Stomach (tissue), 9 donors: ENCODE measurements around the gene TENM4. TPM values are rescaled to one million over a fixed set of nuclear protein-coding genes. Genes with fewer than 3 reads are reported as not detected.
"Not testable (repeated sequence)": the region's sequence is repeated elsewhere in the genome, so short reads cannot be mapped to it uniquely, and the experiment has no call there.

Experiments used
- DNase-seq, 2 donors: peaks; one replicate each; pipeline versions ENCODE4 v3.0.0 to v3.0.0-alpha.2; 2013 to 2019
- H3K27ac ChIP-seq, 5 donors: fragments of 200-600 bp in 4 of 5; sonication (generic) in 4 of 5; one replicate each; pipeline ENCODE4 v1.5.1; 2013 to 2019; ENCODE audit warnings: mild to moderate bottlenecking in 1 of 5, moderate library complexity in 1 of 5
- H3K27me3 ChIP-seq, 3 donors: fragments of 200-600 bp; sonication (generic); one replicate each; pipeline ENCODE4 v1.5.1; 2017 to 2019; ENCODE audit warnings: mixed run types in 1 of 3
- H3K36me3 ChIP-seq, 4 donors: fragments of 200-600 bp; sonication (generic); 1 replicate in 3 of 4; 2 replicates in 1 of 4; pipeline ENCODE4 v1.5.1; 2016 to 2019
- H3K4me1 ChIP-seq, 4 donors: fragments of 200-600 bp; sonication (generic); one replicate each; pipeline ENCODE4 v1.5.1; 2016 to 2019
- H3K4me3 ChIP-seq, 4 donors: fragments of 200-600 bp; sonication (generic) in 3 of 4; one replicate each; pipeline ENCODE4 v1.5.1; 2016 to 2019; ENCODE audit warnings: mild to moderate bottlenecking in 1 of 4
- H3K9me3 ChIP-seq, 4 donors: fragments of 200-600 bp; sonication (generic); one replicate each; pipeline ENCODE4 v1.5.1; 2016 to 2019
- CTCF ChIP-seq, 7 experiments: fragments of 450-650 bp in 4 of 7; fragments of 200-600 bp in 3 of 7; sonication (generic) in 3 of 7; IDR thresholded peaks; one replicate each; pipeline ENCODE4 v1.5.1; 2016 to 2019; ENCODE audit warnings: antibody characterized with exemption in 7 of 7, control low read depth in 2 of 7, mild to moderate bottlenecking in 1 of 7
- EP300 ChIP-seq: sonication (generic); formaldehyde crosslinking; IDR thresholded peaks from one replicate; pipeline ENCODE4 v1.6.1; 2017; ENCODE audit warnings: antibody characterized with exemption
- POLR2A ChIP-seq, 4 donors: fragments of 450-650 bp; IDR thresholded peaks; one replicate each; pipeline ENCODE4 v1.6.1; 2016; ENCODE audit warnings: antibody characterized with exemption in 4 of 4, control low read depth in 2 of 4, mild to moderate bottlenecking in 1 of 4, moderate library complexity in 1 of 4
- POLR2AphosphoS5 ChIP-seq, 3 donors: sonication (generic); formaldehyde crosslinking; IDR thresholded peaks; one replicate each; pipeline ENCODE4 v1.6.1; 2016; ENCODE audit warnings: antibody characterized with exemption in 3 of 3
- WGBS, 5 donors: extraction: QIAGEN DNeasy Blood & Tissue Kit in 3 of 5; methylation state at CpG; one replicate each; pipeline versions ENCODE4 v1.1.5 to v1.1.7; 2013 to 2018; 5-methylcytosine and 5-hydroxymethylcytosine counted together
- intact Hi-C: fragments of 100-400 bp; cut with DNase I; formaldehyde crosslinking; loops from one replicate; pipeline ENCODE4 v1.15.1; 2023; ENCODE audit warnings: low total_unique reads
- polyA plus RNA-seq, 3 donors: library from polyadenylated mRNA; stranded (reverse); fragments of 200-250 nt; gene quantifications; one replicate each; pipeline ENCODE4 v1.2.3, GENCODE V29; 2013
- total RNA-seq, 5 donors: library from RNA; depleted of rRNA; stranded (reverse); fragments of >200 nt; gene quantifications; one replicate each; pipeline versions ENCODE4 v1.1.0 to v1.2.3, GENCODE V29; 2014 to 2016
- donor health status: healthy with polysubstance abuse.
- donor health status: Bipolar disorder and iron deficiency.
- donor health status: healthy.

TENM4 gene
- total and polyA plus RNA-seq, 8 donors, result 0.06 to 13.2 (median 0.87) TPM; not detected in 1

DNA sequence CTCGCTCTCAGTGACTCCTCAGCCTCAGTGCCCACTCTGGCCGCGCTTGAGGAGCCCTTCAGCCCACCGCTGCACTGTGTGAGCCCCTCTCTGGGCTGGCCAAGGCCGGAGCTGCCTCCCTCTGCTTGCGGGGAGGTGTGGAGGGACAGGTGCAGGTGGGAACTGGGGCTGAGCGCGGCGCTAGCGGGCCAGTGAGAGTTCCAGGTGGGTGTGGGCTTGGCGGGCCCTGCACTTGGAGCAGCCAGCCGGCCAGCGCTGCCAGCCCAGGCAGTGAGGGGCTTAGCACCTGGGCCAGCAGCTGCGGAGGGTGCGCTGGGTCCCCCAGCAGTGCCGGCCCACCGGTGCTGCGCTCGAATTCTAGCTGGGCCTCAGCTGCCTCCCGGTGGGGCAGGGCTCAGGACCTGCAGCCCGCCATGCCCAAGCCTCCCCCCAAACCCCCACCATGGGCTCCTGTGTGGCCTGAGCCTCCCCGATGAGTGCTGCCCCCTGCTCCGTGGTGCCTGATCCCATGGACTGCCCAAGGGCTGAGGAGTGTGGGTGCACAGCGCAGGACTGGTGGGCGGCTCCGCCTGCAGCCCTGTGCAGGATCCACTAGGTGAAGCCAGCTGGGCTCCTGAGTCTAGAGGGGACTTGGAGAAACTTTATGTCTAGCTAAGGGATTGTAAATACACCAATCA, 802.0 kb downstream of the TENM4 start:
- peaks cover 0 to 2% (median 0%) of the 10 kb centered on the region in 3 donors for H3K27me3 ChIP-seq
- WGBS, 5 donors, result 93 to 98% (median 95%) methylated on average over 9 to 26 of the region's 26 CpGs
- intact Hi-C loops, result no loop called here
- no peak overlapping the region for H3K4me3 ChIP-seq
- no peak overlapping the region for H3K27ac ChIP-seq
- no peak for DNase-seq
- H3K9me3 ChIP-seq, result peaks cover 0 to 4% (median 0%) of the 10 kb centered on the region in 4 donors
- no peaks in the 10 kb centered on the region for H3K4me1 ChIP-seq
- no peak for TF ChIP-seq EP300
- TF ChIP-seq POLR2AphosphoS5 (IDR thresholded peaks at IDR 0.05), result no peak
- H3K36me3 ChIP-seq, result no peaks in the 10 kb centered on the region

DNA sequence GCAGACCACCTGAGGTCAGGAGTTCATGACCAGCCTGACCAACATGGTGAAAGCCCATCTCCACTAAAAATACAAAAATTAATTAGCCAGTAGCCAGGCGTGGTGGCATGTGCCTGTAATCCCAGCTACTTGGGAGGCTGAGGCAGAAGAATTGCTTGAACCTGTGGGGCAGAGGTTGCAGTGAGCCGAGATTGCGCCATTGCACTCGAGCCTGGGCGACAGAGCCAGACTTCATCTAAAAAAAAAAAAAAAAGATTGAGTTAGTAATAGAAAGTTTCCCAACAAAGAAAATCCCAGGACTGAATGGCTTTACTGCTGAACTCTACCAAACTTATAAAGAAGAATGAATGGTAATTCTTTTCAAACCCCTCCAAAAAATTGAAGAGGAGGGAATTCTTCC, 803.3 kb downstream of the TENM4 start:
- H3K27ac ChIP-seq, H3K4me3 ChIP-seq, DNase-seq, intact Hi-C loops, H3K36me3 ChIP-seq, H3K9me3 ChIP-seq, H3K4me1 ChIP-seq, H3K27me3 ChIP-seq: not testable (repeated sequence)
- WGBS, 5 donors, result 90 to 99% (median 93%) methylated on average over 5 of the region's 5 CpGs

GRCh38 chr11:78635814-78636506, 804.9 kb downstream of the TENM4 start:
- Histone ChIP-seq H3K9me3 (peaks cover 0 to 4% (median 3%) of the 10 kb centered on the region in 4 donors), H3K27ac (no peak overlapping the region), H3K36me3 (no peaks in the 10 kb centered on the region), H3K27me3 (peaks cover 0 to 7% (median 0%) of the 10 kb centered on the region in 3 donors), H3K4me3 (no peak overlapping the region), H3K4me1 (no peaks in the 10 kb centered on the region)
- TF ChIP-seq CTCF (IDR thresholded peaks at IDR 0.05), result no peak
- TF ChIP-seq POLR2AphosphoS5 (IDR thresholded peaks at IDR 0.05), result no peak
- no peak for TF ChIP-seq POLR2A (IDR thresholded peaks at IDR 0.05)
- TF ChIP-seq EP300, result no peak
- WGBS, 5 donors, result 97 to 100% (median 100%) methylated on average over 1 of the region's 1 CpG
- intact Hi-C loops, result no loop called here
- no peak for DNase-seq

DNA sequence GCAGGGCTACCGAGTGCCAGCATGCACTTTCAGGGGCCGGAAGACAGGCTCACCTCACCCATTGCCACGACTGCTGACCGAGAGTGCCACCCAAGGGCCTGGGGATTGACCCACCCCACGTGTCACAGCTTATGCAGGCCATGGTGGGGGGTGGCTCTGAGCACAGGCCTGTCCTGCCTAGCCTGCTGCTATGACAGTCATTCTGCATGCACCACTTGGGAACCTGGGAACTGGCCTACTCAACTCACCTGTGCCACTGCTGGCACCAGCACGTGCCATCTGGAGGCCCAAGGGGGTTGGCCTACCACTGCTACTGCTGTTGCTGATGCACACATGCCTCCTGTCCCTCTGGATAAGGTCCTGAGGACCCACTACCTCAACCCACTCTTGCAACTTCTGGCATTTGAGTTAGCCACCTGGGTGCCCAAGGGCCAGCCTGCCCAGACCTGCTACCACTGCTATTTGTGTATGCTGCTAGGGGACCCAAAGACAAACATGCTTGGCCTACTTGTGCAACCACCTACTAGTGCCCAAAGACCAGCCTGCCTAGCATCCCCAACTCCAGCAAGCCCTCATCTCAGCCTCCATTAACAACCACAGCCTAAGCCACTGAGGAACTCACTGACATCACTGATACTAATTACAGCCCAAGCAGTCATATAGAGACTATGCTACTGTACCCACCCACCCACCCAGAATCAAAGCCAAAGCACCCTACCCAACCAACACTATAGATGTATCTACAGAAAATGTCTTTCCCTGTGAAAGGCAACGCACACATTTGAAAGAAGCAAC, 807.1 kb downstream of the TENM4 start:
- H3K4me1 ChIP-seq, result no peaks in the 10 kb centered on the region
- no peak overlapping the region for H3K27ac ChIP-seq
- H3K36me3 ChIP-seq, result no peaks in the 10 kb centered on the region
- TF ChIP-seq POLR2A (IDR thresholded peaks at IDR 0.05) (no peak), CTCF (IDR thresholded peaks at IDR 0.05) (no peak), POLR2AphosphoS5 (IDR thresholded peaks at IDR 0.05) (no peak), EP300 (no peak)
- no peak for DNase-seq
- H3K4me3 ChIP-seq, result no peak overlapping the region
- WGBS, 5 donors, result 73 to 88% (median 84%) methylated on average over 3 to 7 of the region's 7 CpGs
- H3K27me3 ChIP-seq, result peaks cover 0 to 7% (median 0%) of the 10 kb centered on the region in 3 donors
- H3K9me3 ChIP-seq, result peaks cover 0 to 26% (median 22%) of the 10 kb centered on the region in 4 donors
- intact Hi-C loops, result no loop called here

- Histone ChIP-seq H3K4me3 (no peak overlapping the region), H3K27ac (no peak overlapping the region), H3K27me3 (peaks cover 0 to 7% (median 0%) of the 10 kb centered on the region in 3 donors), H3K4me1 (no peaks in the 10 kb centered on the region), H3K9me3 (peaks cover 0 to 35% (median 31%) of the 10 kb centered on the region in 4 donors), H3K36me3 (no peaks in the 10 kb centered on the region)
- TF ChIP-seq EP300, result no peak
- no peak for TF ChIP-seq POLR2AphosphoS5 (IDR thresholded peaks at IDR 0.05)
- no peak for TF ChIP-seq POLR2A (IDR thresholded peaks at IDR 0.05)
- TF ChIP-seq CTCF (IDR thresholded peaks at IDR 0.05), result no peak
- no peak for DNase-seq
- WGBS, 5 donors, result 43 to 71% (median 57%) methylated on average over 4 of the region's 4 CpGs
- intact Hi-C loops, result no loop called here
Observed at GRCh38 chr11:78630561-78631303, 810.1 kb downstream of the TENM4 start.
